PFSK-1 (cell line): ENCODE measurements around the gene ZNF667.

ENCODE experiments used
- POLR2AphosphoS5 ChIP-seq: IDR thresholded peaks from 2 replicates; pipeline ENCODE4 v1.6.1; 2012; ENCODE audit warnings: low read depth, mild to moderate bottlenecking, control low read depth, low read length, moderate library complexity
- SIN3A ChIP-seq: IDR thresholded peaks from 2 replicates; pipeline ENCODE4 v1.6.1; 2012; ENCODE audit warnings: mild to moderate bottlenecking, low read length, moderate library complexity, borderline replicate concordance; ENCODE audit not compliant: insufficient read depth
- TAF1 ChIP-seq: IDR thresholded peaks from 2 replicates; pipeline ENCODE4 v1.6.1; 2012; ENCODE audit warnings: low read length, control low read depth, borderline replicate concordance; ENCODE audit not compliant: insufficient read depth
- TF ChIP-seq, protein P1 (sequence below), 2 experiments: IDR thresholded peaks; 2 replicates each; pipeline versions ENCODE4 v1.6.1 to v1.8.0; 2011 to 2012; ENCODE audit warnings: low read depth in 2 of 2, low read length in 2 of 2, control low read depth in 1 of 2, inconsistent platforms in 1 of 2, mild to moderate bottlenecking in 1 of 2, moderate library complexity in 1 of 2; ENCODE audit not compliant: insufficient read depth in 1 of 2

DNA sequence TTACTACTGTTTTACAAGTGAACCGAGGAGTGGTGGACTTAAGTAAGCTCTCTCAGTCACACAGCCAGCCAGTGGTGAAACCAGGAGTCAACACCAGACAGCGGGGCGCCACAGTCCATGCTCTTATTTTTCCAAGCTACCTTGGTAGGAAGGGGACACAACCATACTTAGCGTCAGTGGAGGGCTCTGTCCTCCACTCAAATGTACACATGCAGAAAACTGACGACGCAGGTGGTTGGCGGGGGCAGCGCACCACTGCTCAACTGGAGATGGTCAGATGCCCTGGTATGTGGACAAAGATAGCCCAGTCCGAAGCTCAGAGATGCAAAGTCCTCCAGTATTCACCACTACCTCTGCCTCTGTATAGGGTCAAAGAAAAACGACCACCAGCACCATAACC lies 1.1 kb downstream of the ZNF667 start:
- TF ChIP-seq POLR2AphosphoS5, result no peak
- TF ChIP-seq SIN3A, result no peak
- TF ChIP-seq, protein P1, sequence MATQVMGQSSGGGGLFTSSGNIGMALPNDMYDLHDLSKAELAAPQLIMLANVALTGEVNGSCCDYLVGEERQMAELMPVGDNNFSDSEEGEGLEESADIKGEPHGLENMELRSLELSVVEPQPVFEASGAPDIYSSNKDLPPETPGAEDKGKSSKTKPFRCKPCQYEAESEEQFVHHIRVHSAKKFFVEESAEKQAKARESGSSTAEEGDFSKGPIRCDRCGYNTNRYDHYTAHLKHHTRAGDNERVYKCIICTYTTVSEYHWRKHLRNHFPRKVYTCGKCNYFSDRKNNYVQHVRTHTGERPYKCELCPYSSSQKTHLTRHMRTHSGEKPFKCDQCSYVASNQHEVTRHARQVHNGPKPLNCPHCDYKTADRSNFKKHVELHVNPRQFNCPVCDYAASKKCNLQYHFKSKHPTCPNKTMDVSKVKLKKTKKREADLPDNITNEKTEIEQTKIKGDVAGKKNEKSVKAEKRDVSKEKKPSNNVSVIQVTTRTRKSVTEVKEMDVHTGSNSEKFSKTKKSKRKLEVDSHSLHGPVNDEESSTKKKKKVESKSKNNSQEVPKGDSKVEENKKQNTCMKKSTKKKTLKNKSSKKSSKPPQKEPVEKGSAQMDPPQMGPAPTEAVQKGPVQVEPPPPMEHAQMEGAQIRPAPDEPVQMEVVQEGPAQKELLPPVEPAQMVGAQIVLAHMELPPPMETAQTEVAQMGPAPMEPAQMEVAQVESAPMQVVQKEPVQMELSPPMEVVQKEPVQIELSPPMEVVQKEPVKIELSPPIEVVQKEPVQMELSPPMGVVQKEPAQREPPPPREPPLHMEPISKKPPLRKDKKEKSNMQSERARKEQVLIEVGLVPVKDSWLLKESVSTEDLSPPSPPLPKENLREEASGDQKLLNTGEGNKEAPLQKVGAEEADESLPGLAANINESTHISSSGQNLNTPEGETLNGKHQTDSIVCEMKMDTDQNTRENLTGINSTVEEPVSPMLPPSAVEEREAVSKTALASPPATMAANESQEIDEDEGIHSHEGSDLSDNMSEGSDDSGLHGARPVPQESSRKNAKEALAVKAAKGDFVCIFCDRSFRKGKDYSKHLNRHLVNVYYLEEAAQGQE (IDR thresholded peaks at IDR 0.05; ENCODE audit: insufficient read depth in 1 of 2, low read depth in 2 of 2, low read length in 2 of 2), result no peak
- TF ChIP-seq TAF1, result no peak
